Activated CD4-positive, alpha-beta memory T cell treated with anti-CD3 and anti-CD28 coated beads for 36 hours (primary cell): ENCODE data around the gene GPHB5. TPM values are rescaled to one million over a fixed set of nuclear protein-coding genes. Genes with fewer than 3 reads are reported as not detected.
"Not testable (repeated sequence)": the region's sequence is repeated elsewhere in the genome, so short reads cannot be mapped to it uniquely, and the experiment has no call there.

Experiments used
- CTCF ChIA-PET: fragments of 350-600 bp; sonication (Branson Sonifier 250); formaldehyde crosslinking; loops from one replicate; lab custom pipeline; 2021; ENCODE audit warnings: antibody characterized with exemption, inconsistent platforms; lab: Charles Lee
- POLR2A ChIA-PET: fragments of 350-600 bp; sonication (Branson Sonifier 250); formaldehyde crosslinking; loops from one replicate; lab custom pipeline; 2021; ENCODE audit warnings: antibody characterized with exemption; lab: Charles Lee
- DNase-seq: peaks from one replicate; pipeline ENCODE4 v3.0.0-alpha.2; 2020
- H3K27ac Mint-ChIP-seq: one replicate; pipeline ENCODE4 v1.8.0; 2021; ENCODE audit warnings: mixed read lengths
- H3K27me3 Mint-ChIP-seq: one replicate; pipeline ENCODE4 v1.8.0; 2021; ENCODE audit warnings: mixed read lengths
- H3K36me3 Mint-ChIP-seq: one replicate; pipeline ENCODE4 v1.8.0; 2021; ENCODE audit warnings: mixed read lengths
- H3K4me1 Mint-ChIP-seq: one replicate; pipeline ENCODE4 v1.8.0; 2021; ENCODE audit warnings: low read depth, mixed read lengths
- H3K4me3 Mint-ChIP-seq: one replicate; pipeline ENCODE4 v1.8.0; 2021; ENCODE audit warnings: mild to moderate bottlenecking, mixed read lengths
- H3K9me3 Mint-ChIP-seq: one replicate; pipeline ENCODE4 v1.8.0; 2021; ENCODE audit warnings: mixed read lengths
- intact Hi-C: fragments of 100-400 bp; cut with micrococcal nuclease; formaldehyde crosslinking; loops from one replicate; pipeline ENCODE4 v1.15.1; 2023
- total RNA-seq, 2 experiments: library from RNA; stranded (reverse); gene quantifications; one replicate each; pipeline ENCODE4 v1.2.3, GENCODE V29; 2021

Gene GPHB5
- total RNA-seq, 2 experiments from 2014 or later: not detected

GRCh38 chr14:63288853-63289252, 29.9 kb downstream of the GPHB5 start:
- H3K4me1 Mint-ChIP-seq: no peaks in the 10 kb centered on the region
- ChIA-PET CTCF (no interaction called here), POLR2A (interaction anchor here (0.6 kb wide), 1 partner anchor 266 kb away, joined by 3 read pairs; no protein-coding TSS in a partner anchor)
- intact Hi-C loops: loop anchor here (10.0 kb wide), 2 partner anchors 1354 to 1994 kb away; no protein-coding TSS in a partner anchor
- H3K27me3 Mint-ChIP-seq: peaks cover 12% of the 10 kb centered on the region
- H3K36me3 Mint-ChIP-seq: no peaks in the 10 kb centered on the region
- no peak for DNase-seq
- H3K9me3 Mint-ChIP-seq: no peaks in the 10 kb centered on the region
- no peak overlapping the region for H3K27ac Mint-ChIP-seq
- H3K4me3 Mint-ChIP-seq: no peak overlapping the region

GRCh38 chr14:63287666-63288483, 30.9 kb downstream of the GPHB5 start:
- Mint-ChIP-seq H3K36me3 (no peaks in the 10 kb centered on the region), H3K4me1 (no peaks in the 10 kb centered on the region), H3K4me3 (no peak overlapping the region), H3K9me3 (no peaks in the 10 kb centered on the region), H3K27ac (no peak overlapping the region), H3K27me3 (peaks cover 12% of the 10 kb centered on the region)
- ChIA-PET CTCF (interaction anchor here (1.6 kb wide), 1 partner anchor 11 kb away, joined by 8 read pairs; no protein-coding TSS in a partner anchor), POLR2A (interaction anchor here (0.7 kb wide), 1 partner anchor 23 kb away, joined by 4 read pairs; no protein-coding TSS in a partner anchor)
- intact Hi-C loops: loop anchor here (10.0 kb wide), 2 partner anchors 1353 to 1993 kb away; no protein-coding TSS in a partner anchor
- DNase-seq: no peak

GRCh38 chr14:63286071-63286470, 32.7 kb downstream of the GPHB5 start:
- peaks cover 5% of the 10 kb centered on the region for H3K27me3 Mint-ChIP-seq
- no peaks in the 10 kb centered on the region for H3K36me3 Mint-ChIP-seq
- no peaks in the 10 kb centered on the region for H3K9me3 Mint-ChIP-seq
- H3K4me3 Mint-ChIP-seq: no peak overlapping the region
- intact Hi-C loops: loop anchor here (10.0 kb wide), 2 partner anchors 1351 to 1991 kb away; no protein-coding TSS in a partner anchor
- CTCF ChIA-PET: no interaction called here
- no peaks in the 10 kb centered on the region for H3K4me1 Mint-ChIP-seq
- DNase-seq: no peak
- POLR2A ChIA-PET: no interaction called here
- no peak overlapping the region for H3K27ac Mint-ChIP-seq

DNA sequence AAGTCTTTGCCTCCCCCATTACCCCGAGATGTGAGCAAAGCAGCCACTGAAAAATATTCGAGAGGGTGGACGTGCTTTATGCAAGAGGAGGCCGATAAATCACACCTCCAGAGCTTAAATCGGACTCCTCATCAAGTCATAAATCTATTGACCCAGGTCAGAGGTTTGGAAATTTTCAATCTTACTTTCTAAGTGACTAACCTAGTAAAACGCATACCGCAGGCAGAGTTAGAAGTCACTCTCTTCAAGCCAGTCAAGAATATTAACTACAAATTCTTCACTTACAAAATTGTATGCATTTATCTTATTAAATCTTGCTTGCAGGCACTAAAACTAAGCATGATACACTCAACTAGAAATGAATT, 34.9 kb downstream of the GPHB5 start:
- no peaks in the 10 kb centered on the region for H3K36me3 Mint-ChIP-seq
- no peak overlapping the region for H3K27ac Mint-ChIP-seq
- no peaks in the 10 kb centered on the region for H3K9me3 Mint-ChIP-seq
- no peak overlapping the region for H3K4me3 Mint-ChIP-seq
- POLR2A ChIA-PET: interaction anchor here (0.6 to 0.9 kb wide), 2 partner anchors 104 to 357 kb away, joined by 3 read pairs; no protein-coding TSS in a partner anchor
- H3K27me3 Mint-ChIP-seq: peaks cover 5% of the 10 kb centered on the region
- no peak for DNase-seq
- H3K4me1 Mint-ChIP-seq: no peaks in the 10 kb centered on the region
- intact Hi-C loops: loop anchor here (1.0 to 10.0 kb wide), 4 partner anchors 12 to 1989 kb away; no protein-coding TSS in a partner anchor
- CTCF ChIA-PET: interaction anchor here (1.3 to 1.9 kb wide), 2 partner anchors 24 to 1390 kb away, joined by 4 to 9 read pairs; no protein-coding TSS in a partner anchor

- intact Hi-C loops: loop anchor here (1.0 to 10.0 kb wide), 4 partner anchors 13 to 1988 kb away; no protein-coding TSS in a partner anchor
- H3K36me3 Mint-ChIP-seq: no peaks in the 10 kb centered on the region
- peak; percentile 46 for DNase-seq
- CTCF ChIA-PET: interaction anchor here (1.9 kb wide), 1 partner anchor 1389 kb away, joined by 9 read pairs; no protein-coding TSS in a partner anchor
- H3K4me3 Mint-ChIP-seq: no peak overlapping the region
- POLR2A ChIA-PET: interaction anchor here (0.6 to 0.9 kb wide), 2 partner anchors 104 to 358 kb away, joined by 3 read pairs; no protein-coding TSS in a partner anchor
- no peaks in the 10 kb centered on the region for H3K4me1 Mint-ChIP-seq
- H3K9me3 Mint-ChIP-seq: no peaks in the 10 kb centered on the region
- H3K27me3 Mint-ChIP-seq: peaks cover 5% of the 10 kb centered on the region
- no peak overlapping the region for H3K27ac Mint-ChIP-seq
Observed at GRCh38 chr14:63282997-63283883, 35.5 kb downstream of the GPHB5 start.

GRCh38 chr14:63279933-63280332, 38.8 kb downstream of the GPHB5 start:
- not testable (repeated sequence) for DNase-seq

GRCh38 chr14:63277591-63278183, 41.0 kb downstream of the GPHB5 start:
- Mint-ChIP-seq H3K4me3 (no peak overlapping the region), H3K4me1 (no peaks in the 10 kb centered on the region), H3K9me3 (no peaks in the 10 kb centered on the region), H3K36me3 (no peaks in the 10 kb centered on the region), H3K27ac (no peak overlapping the region), H3K27me3 (peaks cover 7% of the 10 kb centered on the region)
- intact Hi-C loops: loop anchor here (2.0 kb wide), 1 partner anchor 1115 kb away; no protein-coding TSS in a partner anchor
- POLR2A ChIA-PET: no interaction called here
- CTCF ChIA-PET: interaction anchor here (0.6 to 2.1 kb wide), 14 partner anchors 7 to 1151 kb away, joined by 3 to 13 read pairs (median 4); no protein-coding TSS in a partner anchor
- DNase-seq: no peak

More at GRCh38 chr14:63279933-63280332, 38.8 kb downstream of the GPHB5 start:
- H3K36me3 Mint-ChIP-seq, H3K9me3 Mint-ChIP-seq, H3K4me3 Mint-ChIP-seq, H3K27ac Mint-ChIP-seq, POLR2A ChIA-PET, H3K4me1 Mint-ChIP-seq, H3K27me3 Mint-ChIP-seq: not testable (repeated sequence)
- CTCF ChIA-PET: interaction anchor here (1.0 kb wide), 1 partner anchor 14 kb away, joined by 5 read pairs; no protein-coding TSS in a partner anchor
- intact Hi-C loops: loop anchor here (5.0 to 10.0 kb wide), 3 partner anchors 192 to 1985 kb away; no protein-coding TSS in a partner anchor

- Mint-ChIP-seq H3K36me3 (no peaks in the 10 kb centered on the region), H3K4me3 (no peak overlapping the region), H3K27me3 (peaks cover 7% of the 10 kb centered on the region), H3K4me1 (no peaks in the 10 kb centered on the region), H3K27ac (no peak overlapping the region), H3K9me3 (no peaks in the 10 kb centered on the region)
- ChIA-PET POLR2A (no interaction called here), CTCF (interaction anchor here (0.6 to 2.1 kb wide), 16 partner anchors 8 to 1150 kb away, joined by 3 to 13 read pairs (median 4); no protein-coding TSS in a partner anchor)
- DNase-seq: no peak
- intact Hi-C loops: loop anchor here (1.0 to 2.0 kb wide), 3 partner anchors 102 to 1114 kb away; no protein-coding TSS in a partner anchor
Observed at GRCh38 chr14:63276492-63277342, 42.0 kb downstream of the GPHB5 start.

DNA sequence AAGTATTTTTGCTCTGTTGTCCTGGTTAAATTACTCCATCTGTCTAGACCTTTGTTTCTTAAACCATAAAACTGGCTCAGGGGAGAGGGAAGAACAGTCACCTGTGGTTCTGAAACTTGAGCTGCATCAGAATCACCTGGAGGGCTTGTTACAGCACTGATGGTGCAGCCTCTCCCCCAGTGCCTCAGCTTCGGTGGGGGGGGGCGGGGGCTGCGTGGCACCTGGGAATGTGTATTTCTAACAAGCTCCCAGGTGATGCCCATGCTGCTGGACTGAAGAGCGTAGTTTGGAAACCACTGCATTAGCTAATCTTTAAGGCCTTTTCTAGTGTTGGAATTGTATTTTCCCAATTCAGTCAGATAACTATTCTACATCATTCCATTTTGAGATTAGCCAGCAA, 42.7 kb downstream of the GPHB5 start:
- no peaks in the 10 kb centered on the region for H3K4me1 Mint-ChIP-seq
- peaks cover 6% of the 10 kb centered on the region for H3K27me3 Mint-ChIP-seq
- H3K4me3 Mint-ChIP-seq: no peak overlapping the region
- H3K36me3 Mint-ChIP-seq: no peaks in the 10 kb centered on the region
- ChIA-PET POLR2A (no interaction called here), CTCF (interaction anchor here (1.4 to 2.1 kb wide), 4 partner anchors 9 to 1098 kb away, joined by 3 to 13 read pairs (median 4); no protein-coding TSS in a partner anchor)
- intact Hi-C loops: loop anchor here (1.0 to 2.0 kb wide), 3 partner anchors 102 to 1113 kb away; no protein-coding TSS in a partner anchor
- no peak overlapping the region for H3K27ac Mint-ChIP-seq
- DNase-seq: no peak
- H3K9me3 Mint-ChIP-seq: no peaks in the 10 kb centered on the region

- peaks cover 2% of the 10 kb centered on the region for H3K27me3 Mint-ChIP-seq
- DNase-seq: no peak
- intact Hi-C loops: loop anchor here (1.0 to 2.0 kb wide), 3 partner anchors 101 to 1113 kb away; no protein-coding TSS in a partner anchor
- no peak overlapping the region for H3K27ac Mint-ChIP-seq
- H3K9me3 Mint-ChIP-seq: no peaks in the 10 kb centered on the region
- POLR2A ChIA-PET: no interaction called here
- no peak overlapping the region for H3K4me3 Mint-ChIP-seq
- no peaks in the 10 kb centered on the region for H3K4me1 Mint-ChIP-seq
- CTCF ChIA-PET: interaction anchor here (1.6 to 2.1 kb wide), 3 partner anchors 103 to 1098 kb away, joined by 3 to 13 read pairs (median 4); no protein-coding TSS in a partner anchor
- no peaks in the 10 kb centered on the region for H3K36me3 Mint-ChIP-seq
Observed at GRCh38 chr14:63275611-63276010, 43.1 kb downstream of the GPHB5 start.
